ENCODE results near the gene RNF220.

DNA sequence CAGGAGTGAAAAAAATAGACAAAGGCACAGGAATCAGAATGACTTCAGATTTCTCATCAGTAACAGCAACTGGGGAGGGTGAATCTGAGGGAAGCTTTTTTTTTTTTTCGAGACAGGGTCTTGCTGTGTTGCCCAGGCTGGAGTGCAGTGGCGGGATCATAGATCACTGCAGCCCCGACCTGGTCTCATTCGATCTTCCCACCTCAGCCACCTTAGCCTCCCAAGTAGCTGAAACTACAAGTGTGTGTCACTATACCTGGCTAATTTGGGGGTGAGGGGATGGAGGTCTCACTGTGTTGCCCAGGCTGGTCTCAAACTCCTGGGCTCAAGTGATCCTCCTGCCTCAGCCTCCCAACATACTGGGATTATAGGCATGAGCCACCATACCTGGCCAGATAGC, 280.2 kb downstream of the RNF220 start:
- TF ChIP-seq EP300 (IDR thresholded peaks at IDR 0.05) (no peak), POLR2A (IDR thresholded peaks at IDR 0.05) (no peak), CTCF (IDR thresholded peaks at IDR 0.05) (no peak)
